NCI-H1436 treated with DMSO at 0.1 percent for 48 hours (cell line): ENCODE results near the gene ULBP1.
A peak's percentile ranks its signal among the peaks of the same experiment; 100 is the strongest.
"Not testable (repeated sequence)": the region's sequence is repeated elsewhere in the genome, so short reads cannot be mapped to it uniquely, and the experiment has no call there.

Source experiments
- DNase-seq: peaks from one replicate; lab custom pipeline; 2025; lab: John Stamatoyannopoulos, UW

ULBP1 gene, protein sequence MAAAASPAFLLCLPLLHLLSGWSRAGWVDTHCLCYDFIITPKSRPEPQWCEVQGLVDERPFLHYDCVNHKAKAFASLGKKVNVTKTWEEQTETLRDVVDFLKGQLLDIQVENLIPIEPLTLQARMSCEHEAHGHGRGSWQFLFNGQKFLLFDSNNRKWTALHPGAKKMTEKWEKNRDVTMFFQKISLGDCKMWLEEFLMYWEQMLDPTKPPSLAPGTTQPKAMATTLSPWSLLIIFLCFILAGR

DNA sequence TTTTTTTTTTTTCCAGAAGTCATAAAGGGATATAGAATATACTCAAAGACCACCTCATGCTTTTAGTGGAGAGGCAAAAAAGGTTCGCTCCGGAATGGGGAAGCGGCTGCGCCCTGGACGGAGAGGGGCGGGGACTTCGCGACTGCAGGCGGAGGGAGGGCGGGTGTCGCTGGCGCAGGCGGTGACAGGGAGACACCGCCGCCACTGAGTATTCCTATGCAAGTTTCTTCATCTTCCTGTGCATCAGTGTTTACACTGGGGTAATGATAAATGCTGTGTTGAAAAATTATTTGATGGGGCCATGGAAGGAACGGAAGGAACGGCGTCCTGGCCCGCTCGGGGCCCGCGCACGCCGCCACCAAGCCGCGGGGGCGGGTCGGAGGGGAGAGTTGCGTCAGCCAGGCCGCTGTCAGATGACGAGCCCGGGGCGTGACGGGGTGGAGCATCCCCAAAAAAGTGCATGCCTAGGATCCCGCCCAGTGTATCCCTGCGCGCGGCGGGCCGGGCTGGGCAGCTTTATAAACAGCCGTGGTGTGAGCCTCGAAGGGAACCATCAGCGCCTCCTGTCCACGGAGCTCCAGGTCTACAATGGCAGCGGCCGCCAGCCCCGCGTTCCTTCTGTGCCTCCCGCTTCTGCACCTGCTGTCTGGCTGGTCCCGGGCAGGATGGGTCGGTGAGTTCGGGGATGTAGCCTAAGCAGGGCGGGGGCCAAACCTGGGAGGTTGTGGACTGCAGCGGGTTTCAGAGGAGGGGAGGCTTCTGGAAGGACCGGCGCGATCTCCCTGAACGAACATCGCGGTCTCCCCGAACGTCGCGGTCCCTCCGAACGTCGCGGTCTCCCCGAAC, at the start of gene ULBP1:
Gene ULBP1 (plus strand): TSS at position 482 of the 846 bp plus-strand sequence. CDS start 107 bp downstream, at position 589.
- peak; percentile 3 for DNase-seq

DNA sequence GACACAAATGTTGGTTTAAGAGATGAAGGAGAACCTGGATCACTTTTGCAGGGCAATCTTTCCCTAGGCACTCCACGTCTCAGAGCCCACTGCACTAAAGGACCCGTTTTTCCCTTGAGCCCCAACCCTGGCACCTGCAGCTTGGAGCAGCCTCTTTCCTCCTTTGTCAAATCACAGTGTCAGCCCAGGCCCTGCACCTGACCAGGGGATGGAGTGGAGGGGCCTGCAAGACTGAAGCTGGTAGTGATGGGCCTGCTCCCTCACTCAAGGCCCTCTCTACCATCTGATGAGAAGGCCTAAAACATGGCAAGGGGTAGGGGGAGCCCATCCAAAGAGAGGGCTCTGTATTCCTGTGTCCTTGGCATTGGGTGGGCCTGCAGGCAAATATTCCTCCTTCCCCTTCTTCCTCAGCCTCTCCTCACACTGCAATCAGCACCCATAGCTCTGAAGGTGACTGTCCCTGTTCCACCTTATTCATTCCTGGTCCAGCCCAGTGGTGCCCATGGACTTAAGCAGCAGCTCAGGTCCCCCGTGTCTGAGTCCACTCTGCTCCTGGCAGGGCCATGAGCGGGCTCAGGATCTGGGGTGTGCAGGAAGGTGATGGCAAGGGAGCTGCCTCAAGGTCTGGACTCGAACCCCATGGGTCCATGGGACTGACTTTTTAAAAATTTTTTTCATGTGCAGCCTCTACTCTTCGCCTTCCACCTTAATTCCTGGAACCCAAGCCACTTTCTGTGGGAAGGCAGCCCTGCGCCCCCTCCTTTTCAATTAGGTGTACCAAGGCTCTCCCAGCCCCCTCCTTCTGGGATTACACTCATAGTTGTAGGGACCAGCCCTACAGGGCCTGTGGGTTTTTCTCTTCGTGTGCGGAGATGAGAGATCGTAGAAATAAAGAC, 47.5 kb upstream of the ULBP1 start:
- no peak for DNase-seq

DNA sequence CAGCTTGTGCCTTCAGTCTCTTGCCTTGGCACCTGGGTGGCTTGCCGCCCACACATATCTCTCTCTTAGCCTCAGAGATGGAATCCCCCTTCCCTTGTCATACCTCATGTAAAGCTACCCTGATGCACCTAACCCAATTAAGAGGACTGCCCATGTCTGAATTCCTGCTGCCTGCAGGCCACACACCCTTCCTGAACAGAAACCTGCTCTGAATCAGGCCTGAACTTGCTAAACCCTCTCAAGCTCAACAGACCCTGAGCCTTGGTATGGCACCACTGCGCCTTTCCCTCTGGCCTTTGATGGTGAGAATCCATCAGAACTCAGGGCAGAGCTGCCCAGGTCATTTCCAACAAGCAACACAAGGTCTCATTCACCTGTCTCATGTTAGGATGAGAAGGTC, 46.1 kb upstream of the ULBP1 start:
- DNase-seq: no peak

DNA sequence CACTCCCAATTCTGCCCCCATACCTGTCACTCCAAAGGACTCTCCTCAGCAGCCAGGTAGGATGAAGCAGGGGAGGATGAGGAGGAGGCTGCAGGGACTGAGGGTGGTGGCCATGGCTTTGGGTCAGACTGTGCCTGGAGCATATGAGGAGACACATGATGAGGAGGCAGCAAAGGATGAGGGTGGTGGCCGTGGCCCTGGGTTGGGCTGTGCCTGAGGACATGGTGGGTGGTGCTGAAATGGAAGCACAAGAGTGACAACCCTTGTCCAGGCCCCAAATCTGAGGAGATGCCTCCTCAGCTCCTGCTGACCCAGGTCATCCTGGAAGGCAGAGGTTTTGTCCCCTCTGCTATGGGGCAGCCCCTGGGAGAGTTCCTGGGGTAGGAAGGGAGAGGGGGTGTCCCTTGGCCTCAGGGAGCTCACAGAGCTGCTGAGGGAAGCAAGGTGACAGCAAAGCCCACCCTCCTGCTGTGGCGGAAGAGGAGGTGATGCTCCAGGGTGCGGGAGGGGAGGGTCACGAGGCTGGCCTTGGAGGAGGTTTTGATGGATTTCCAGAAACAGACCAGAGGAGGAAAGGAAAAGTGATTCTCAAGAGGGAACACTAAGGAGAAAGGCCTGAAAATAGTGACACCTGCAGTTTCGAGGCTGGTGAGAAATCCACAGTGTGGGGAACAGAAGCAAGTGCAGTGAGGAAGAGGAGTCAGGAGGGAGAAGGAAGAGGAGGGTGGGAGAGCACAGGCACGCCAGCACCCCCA, 45.4 kb upstream of the ULBP1 start:
- DNase-seq: no peak

DNA sequence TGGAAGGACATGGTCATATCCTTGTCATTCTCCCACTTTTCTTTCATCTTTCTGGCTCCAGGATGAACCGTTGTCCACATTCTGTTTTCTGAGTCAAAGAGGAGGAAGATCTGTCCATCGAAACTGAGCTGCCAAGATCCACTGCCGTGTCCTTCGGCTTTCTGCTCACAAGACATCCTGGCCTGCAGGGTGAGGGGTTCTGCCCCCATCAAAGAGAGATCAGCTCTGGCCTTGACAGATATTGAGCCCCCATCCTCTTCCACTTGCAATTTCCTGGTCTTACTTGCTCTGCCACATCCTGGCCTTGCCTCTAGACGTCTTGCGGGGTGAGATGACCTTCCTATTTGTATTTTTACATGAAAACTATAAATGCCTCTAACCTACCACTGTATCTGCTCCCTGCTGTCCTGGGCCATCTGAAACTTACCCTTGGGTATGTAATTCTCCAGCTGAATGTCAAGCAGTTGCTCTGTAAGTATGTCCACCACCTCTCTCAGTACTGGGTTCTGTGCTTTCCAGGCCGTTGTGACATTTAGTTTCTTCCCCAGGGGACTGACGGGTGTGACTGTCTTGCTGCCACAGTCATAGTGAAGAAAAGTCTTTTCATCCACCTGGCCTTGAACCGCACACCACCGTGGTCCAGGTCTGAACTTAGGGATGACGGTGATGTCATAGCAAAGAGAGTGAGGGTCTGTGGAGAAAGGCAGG, 44.5 kb upstream of the ULBP1 start:
- DNase-seq: not testable (repeated sequence)

DNA sequence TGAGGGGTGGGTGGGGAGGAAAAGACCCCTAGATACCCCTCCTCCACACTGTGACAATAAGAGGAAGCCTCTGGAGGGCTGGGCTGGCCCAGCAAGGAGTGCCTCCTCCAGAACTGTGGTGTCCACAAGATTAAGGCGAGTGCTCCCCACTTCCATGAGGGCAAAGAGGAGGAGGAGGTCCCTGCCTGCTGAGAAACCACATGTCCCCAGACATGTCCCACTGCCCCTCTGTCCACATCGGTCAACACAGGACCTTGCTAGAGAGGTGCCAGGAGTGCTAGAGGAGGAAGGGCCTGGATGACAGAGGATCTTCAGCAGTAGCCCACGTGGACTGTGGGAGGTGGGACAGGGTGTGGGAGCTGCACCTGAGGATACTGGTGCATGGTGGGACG, 43.9 kb upstream of the ULBP1 start:
- DNase-seq: no peak

DNA sequence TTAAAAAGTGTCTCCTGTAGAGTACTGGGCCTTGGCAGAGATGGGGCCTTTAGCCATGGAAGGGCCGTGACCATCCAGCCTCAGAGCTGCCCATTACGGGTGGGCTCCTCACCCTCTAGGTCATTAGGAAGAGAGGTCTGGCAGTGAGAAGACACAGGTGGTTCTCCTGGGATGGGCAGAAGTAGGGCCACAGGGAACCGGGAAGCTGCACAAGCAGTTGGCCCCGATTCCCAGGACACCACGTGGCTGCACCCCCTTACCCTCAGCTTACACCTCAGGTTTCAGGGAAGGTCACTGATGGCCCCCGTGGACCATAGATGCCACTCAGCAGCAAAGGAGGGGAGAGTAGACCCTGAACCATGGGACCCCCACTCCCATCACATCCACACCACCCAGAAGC, 42.4 kb upstream of the ULBP1 start:
- DNase-seq: no peak

DNA sequence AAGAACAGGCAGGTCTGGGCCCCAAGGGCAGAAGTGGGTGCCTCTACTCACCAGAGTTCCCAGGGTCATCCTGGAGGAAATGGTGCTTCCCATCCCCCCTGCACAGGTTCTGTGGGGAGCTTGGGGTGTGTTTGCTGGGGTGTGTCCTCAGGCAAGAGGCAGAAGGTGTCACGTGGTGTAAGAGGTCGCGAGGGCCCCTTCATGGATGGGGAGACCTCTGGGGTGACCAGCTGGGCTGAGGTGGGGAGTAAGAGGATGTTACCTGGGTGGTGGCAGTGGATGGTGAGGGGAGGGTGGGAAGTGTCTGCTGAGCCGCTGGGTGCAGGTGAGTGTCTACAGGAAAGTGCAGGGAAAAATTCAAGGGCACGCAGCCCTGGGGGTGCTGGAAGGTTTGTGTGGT, 41.7 kb upstream of the ULBP1 start:
- not testable (repeated sequence) for DNase-seq

DNA sequence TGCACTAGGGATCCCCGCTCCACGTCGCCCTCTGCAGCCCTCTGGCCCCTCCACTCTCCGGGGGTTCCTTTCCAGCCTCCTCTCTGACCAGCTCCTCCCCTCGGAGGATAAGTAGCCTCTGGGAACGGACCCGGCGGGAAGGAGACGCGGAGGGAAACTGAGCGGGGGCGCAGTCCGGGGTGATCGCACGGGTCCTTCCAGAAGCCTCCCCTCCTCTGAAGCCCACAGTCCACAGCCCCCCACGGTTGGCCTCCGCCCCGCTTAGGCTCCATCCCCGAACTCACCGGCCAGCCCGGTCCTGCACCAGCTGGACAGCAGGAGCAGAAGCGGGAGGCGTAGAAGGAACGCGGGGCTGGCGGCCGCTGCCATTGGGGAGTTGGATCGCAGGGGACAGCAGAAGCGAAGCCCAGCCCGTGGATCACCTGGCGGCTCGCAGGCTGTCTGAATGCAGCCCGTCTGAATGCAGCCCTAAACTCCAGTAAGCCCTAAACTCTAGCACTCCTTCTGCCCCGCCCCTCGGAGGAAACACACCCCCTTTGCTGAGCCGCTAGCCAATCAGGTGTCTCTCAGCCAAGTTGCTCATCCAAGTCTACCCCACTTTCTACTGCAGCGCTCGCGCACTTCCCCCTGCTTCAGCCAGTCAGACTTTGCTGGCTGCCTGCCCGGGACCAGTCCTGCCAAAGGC, 41.0 kb upstream of the ULBP1 start, which contains the start of gene RAET1G:
Gene RAET1G (minus strand): TSS at position 480 of the 685 bp plus-strand sequence. CDS start 111 bp downstream, at position 369.
- DNase-seq: no peak

DNA sequence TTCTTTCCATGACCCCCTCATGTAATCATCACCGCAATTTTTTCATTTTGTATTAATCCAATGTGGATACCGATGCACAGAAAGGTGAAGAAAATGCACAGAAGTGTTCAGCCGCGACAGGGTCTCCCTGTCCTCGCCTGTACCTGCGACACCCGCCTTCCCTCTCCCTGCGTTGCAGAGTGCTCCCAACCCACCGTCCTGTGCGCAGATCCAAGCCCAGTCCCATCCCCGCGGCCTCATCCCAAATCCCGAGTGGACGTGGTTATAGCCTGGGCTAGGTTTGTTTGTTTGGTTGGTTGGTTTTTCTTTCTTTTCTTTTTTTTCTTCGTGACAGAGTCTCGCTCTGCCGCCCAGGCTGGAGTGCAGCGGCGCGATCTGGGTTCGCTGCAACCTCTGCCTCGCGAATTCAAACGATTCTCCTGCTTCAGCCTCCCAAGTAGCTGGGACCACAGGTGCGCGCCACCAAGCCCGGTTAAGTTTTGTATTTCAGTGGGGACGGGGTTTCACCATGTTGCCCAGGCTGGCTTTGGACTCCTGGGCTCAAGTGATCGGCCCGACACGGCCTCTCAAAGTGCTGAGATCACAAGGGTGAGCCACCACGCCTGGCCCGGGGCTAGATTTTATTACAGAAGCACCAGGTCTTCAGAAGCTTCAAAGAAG, 40.3 kb upstream of the ULBP1 start:
- DNase-seq: no peak

DNA sequence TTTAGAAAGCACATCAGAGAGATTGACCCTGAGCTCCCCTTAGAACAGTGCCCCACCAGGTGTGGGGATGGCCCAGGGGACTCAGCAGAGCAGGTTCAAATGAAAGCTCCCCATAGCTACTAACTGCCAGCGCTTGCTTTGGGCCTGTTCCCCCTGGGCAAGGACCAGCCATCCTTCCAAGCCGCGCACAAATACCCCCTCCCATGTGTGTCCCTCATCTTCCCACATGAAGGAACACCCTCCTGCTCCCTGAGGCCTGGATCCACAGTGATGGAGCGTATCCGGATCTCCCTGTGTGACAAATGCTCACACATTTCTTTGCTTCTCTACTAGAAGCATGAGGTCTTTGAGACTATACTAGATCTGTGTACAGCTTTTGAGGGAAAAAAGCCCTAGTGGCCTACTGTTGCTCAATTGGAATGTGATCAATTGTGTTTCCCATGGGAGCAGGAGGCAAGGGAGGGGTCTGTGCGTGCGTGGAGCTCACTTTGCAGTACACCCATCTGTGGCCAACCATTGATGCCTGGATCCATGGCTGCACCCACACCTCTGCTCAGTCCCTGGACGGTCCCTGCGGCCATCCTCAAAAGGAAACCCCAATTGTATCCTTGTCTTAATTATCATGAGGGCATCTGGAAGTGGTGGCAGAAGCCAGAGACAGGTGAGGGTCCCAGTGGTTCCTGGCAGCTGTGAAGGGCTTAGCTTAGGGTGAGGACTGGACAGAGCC, 39.4 kb upstream of the ULBP1 start:
- no peak for DNase-seq

DNA sequence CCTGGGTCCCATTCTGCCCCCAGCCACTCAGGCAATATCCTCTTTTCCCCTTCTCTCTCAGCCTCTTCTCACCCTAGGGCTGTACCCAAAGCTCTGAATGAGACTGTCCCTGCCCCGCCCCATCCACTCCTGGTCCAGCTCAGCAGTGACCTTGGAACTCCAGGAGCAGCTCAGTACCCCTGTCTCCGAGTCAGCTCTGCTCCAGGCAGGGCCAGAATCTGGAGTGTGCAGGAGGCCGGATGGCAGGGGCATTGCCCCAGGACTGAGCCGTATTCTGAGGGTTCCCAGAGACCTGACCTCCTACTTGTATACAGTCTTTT, 38.9 kb upstream of the ULBP1 start:
- DNase-seq: no peak

DNA sequence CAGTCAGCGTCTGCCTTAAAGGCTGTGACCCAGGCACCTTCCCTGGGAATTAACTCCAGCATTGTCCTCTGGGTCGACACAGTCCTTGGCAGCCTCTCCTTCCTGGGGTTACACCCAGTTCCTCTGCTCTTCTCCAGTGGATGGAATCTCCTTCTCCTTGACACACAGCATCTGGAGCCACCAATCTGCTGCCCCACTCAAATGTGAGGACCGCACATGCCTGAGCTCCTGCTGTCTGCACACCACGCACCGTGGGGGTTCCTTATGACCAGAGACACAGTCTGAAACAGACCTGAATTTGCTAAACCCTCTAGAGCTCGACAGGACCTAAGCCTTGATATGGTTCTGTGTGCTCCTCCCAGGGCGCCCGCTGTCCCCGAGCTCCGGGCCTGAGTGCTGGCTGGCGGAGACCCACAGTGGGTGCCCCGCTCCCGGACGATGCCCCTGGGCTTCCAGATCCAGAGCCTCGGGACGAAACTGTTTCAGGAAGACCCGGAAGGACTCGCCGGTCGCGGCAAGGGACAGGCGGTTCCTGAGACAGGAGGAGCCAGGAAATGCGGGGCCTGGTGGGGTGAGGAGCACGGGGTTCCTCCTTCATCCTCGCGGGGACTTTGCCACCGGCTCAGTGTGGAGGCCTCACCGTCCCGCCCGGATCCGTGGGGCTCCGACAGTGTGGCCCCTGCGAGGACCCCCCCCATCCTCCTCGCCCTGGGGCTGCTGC, 38.3 kb upstream of the ULBP1 start:
- no peak for DNase-seq

DNA sequence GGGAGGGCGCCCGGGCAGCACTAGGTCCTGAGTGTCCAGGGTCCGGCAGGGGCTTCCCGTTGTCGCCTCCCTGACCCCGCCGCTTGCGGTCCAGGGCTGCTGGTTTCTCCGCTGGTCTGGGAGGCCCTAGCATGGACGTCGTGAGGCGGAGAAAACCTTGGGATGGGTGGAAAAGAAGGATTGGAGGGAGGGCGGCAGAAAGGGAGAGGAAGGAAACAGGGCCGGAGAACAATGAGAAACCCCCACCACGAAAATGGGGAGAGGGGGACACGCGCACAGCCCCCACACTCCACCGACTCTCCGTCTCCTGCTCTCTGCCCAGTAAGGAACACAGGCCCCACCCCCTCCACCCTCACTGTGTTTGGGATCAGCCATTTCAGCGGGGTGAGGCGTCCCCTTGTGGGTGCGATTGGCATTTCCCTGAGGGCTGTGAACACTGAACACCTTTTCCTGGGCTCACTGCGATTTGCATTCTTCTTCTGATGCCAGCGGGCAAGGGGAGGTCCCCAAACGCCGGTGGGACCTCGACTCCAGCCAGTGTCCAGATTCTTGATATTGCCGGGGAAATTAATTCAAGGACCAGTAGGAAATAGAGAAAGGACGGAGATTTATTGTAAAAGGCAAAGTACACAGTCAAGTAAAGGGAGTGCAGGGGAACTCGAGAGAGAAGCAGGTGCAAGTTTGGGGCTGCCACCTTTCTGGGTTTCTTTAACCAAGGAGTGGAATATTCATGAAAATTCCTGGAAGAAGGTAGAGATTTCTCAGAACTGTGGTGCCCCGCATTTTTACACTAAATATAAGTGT, 37.6 kb upstream of the ULBP1 start:
- DNase-seq: peak; percentile 16

DNA sequence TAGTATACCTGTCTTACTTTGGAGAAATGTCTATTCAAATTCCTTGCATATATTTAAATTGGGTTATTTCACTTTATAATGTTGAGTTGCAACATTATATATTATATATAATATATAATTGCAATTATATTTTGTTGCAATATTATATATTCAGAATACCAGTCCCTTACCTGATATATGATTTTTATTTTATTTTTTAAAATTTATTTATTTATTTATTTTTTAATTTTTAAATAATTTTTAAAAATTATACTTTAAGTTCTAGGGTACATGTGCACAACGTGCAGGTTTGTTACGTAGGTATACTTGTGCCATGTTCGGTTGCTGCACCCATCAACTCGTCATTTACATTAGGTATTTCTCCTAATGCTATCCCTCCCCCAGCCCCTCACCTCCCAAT, 36.7 kb upstream of the ULBP1 start:
- DNase-seq: not testable (repeated sequence)

DNA sequence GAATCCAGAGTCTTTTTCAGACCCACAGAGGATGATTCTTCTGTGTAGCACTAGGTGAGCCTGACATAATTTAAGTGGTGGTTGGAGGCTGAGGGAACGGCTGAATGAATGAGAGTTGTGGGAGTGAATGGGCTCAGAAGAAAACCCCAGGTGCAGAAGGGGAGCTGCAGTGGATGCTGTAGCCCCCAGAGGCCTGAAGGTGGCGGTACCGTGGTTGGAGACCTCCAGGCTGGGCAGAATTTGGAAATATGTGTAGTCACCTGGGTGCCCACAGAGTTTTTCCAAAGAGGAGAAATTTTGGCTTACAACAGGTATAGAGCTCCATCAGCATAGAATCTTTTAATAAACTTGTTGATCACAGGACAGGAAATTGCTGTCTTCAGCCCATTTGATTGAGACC, 34.3 kb upstream of the ULBP1 start:
- no peak for DNase-seq

DNA sequence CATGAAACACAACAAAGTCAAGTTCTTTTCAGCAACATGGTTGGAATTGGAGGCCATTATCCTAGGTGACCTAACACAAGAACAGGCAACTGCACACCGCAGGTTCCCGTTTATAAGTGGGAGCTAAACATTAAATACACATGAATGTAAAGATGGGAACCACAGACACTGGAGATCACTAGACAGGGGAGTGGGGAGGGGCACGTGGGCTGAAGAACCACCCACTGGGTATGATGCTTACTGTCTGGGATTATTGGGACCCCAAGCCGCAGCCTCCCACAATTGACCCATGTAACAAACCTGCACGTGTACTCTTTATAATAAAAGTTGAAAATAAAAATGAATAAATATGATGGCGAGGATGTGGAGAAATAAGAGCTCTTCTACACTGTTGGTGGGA, 32.2 kb upstream of the ULBP1 start:
- no peak for DNase-seq

DNA sequence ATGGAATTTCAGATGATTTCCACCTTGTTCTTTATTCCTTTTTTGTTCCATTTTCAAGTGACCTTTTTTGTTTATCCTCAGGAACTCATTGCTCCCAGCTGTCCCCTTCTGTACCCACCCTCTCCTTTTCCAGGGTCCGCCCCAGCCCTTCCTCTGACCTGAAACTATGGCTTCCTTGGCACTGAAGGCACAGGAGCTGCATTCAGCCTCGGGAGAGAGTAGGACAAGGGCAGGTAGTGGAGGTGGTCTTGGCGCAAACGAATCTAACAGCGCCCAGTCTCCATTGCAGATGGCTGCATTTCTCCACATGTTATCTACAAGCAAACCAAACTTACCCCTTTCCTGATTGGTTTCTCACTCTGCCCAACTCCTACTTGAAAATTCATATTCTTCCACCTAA, 30.7 kb upstream of the ULBP1 start:
- DNase-seq: no peak
